IMR-90 (cell line): Measurements from ENCODE around the gene P2RY14.
"Not testable (repeated sequence)": the region's sequence is repeated elsewhere in the genome, so short reads cannot be mapped to it uniquely, and the experiment has no call there.

Experiments used
- BHLHE40 ChIP-seq: fragments of 150-350 bp; IDR thresholded peaks from 2 replicates; pipeline ENCODE4 v1.6.1; 2016; ENCODE audit warnings: mild to moderate bottlenecking, low read depth, low read length
- CEBPB ChIP-seq: IDR thresholded peaks from 2 replicates; pipeline ENCODE4 v1.6.1; 2012; ENCODE audit warnings: low read depth, low read length, improper control_type of control experiment
- CTCF ChIP-seq: conservative IDR thresholded peaks from 2 replicates; pipeline ENCODE4 v1.5.1; 2012; ENCODE audit warnings: mild to moderate bottlenecking, low read depth, low read length, improper control_type of control experiment
- ELK1 ChIP-seq: fragments of 150-350 bp; IDR thresholded peaks from 2 replicates; pipeline ENCODE4 v1.6.1; 2016; ENCODE audit warnings: low read depth, mild to moderate bottlenecking, low read length, moderate library complexity, borderline replicate concordance
- MAFK ChIP-seq: IDR thresholded peaks from 2 replicates; pipeline ENCODE4 v1.6.1; 2012; ENCODE audit warnings: low read depth, low read length, improper control_type of control experiment
- MAZ ChIP-seq: IDR thresholded peaks from 2 replicates; pipeline ENCODE4 v1.6.1; 2012; ENCODE audit warnings: low read depth, mild to moderate bottlenecking, low read length, improper control_type of control experiment, moderate library complexity, borderline replicate concordance
- MXI1 ChIP-seq: IDR thresholded peaks from 2 replicates; pipeline ENCODE4 v1.6.1; 2012; ENCODE audit warnings: low read depth, mild to moderate bottlenecking, low read length, moderate library complexity, borderline replicate concordance
- POLR2A ChIP-seq: IDR thresholded peaks from 2 replicates; pipeline ENCODE4 v1.6.1; 2012; ENCODE audit warnings: mild to moderate bottlenecking, low read depth, low read length
- RAD21 ChIP-seq: IDR thresholded peaks from 2 replicates; pipeline ENCODE4 v1.6.1; 2012; ENCODE audit warnings: low read length, improper control_type of control experiment
- RCOR1 ChIP-seq: IDR thresholded peaks from 2 replicates; pipeline ENCODE4 v1.6.1; 2012; ENCODE audit warnings: mild to moderate bottlenecking, low read length, improper control_type of control experiment; ENCODE audit not compliant: insufficient replicate concordance
- RFX5 ChIP-seq: IDR thresholded peaks from 2 replicates; pipeline ENCODE4 v1.8.0; 2012; ENCODE audit warnings: low read depth, mild to moderate bottlenecking, low read length, moderate library complexity
- SMC3 ChIP-seq: fragments of 150-350 bp; IDR thresholded peaks from 2 replicates; pipeline ENCODE4 v1.6.1; 2016; ENCODE audit warnings: low read depth, mild to moderate bottlenecking, antibody characterized with exemption, low read length, moderate library complexity

- TF ChIP-seq CTCF, MXI1, CEBPB, POLR2A, MAFK, RFX5, RAD21, BHLHE40, RCOR1, SMC3, ELK1, MAZ: not testable (repeated sequence)
Measured at GRCh38 chr3:151169948-151170679, 108.2 kb downstream of the P2RY14 start.
